ENCODE results near the gene KRT34.

DNA sequence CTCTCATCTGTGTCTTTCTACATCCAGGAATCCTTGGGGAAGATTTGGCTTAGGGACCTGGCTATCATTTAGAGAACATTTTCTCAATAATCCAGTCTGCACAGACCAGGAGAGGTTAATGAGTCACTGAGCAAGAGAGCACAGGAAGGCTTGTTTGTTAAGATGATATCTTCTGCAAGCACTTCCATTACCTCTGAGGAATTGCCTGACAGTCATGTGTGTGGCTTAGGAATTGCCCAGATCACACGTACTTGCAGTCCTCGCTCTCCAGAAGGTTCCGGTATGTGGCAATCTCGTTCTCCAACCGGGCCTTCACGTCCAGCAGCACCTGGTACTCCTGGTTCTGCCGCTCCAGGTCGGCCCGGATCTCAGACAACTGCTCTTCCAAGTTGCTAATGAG lies 39.0 kb upstream of the KRT34 start:
- TF ChIP-seq, protein P1, sequence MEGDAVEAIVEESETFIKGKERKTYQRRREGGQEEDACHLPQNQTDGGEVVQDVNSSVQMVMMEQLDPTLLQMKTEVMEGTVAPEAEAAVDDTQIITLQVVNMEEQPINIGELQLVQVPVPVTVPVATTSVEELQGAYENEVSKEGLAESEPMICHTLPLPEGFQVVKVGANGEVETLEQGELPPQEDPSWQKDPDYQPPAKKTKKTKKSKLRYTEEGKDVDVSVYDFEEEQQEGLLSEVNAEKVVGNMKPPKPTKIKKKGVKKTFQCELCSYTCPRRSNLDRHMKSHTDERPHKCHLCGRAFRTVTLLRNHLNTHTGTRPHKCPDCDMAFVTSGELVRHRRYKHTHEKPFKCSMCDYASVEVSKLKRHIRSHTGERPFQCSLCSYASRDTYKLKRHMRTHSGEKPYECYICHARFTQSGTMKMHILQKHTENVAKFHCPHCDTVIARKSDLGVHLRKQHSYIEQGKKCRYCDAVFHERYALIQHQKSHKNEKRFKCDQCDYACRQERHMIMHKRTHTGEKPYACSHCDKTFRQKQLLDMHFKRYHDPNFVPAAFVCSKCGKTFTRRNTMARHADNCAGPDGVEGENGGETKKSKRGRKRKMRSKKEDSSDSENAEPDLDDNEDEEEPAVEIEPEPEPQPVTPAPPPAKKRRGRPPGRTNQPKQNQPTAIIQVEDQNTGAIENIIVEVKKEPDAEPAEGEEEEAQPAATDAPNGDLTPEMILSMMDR (IDR thresholded peaks at IDR 0.05; ENCODE audit: low read depth, low read length), result no peak
- no peak for TF ChIP-seq EZH2phosphoT487 (IDR thresholded peaks at IDR 0.05; ENCODE audit: low read depth)
